Stromal cell of bone marrow (primary cell): ENCODE data around the gene DTNA.
A peak's percentile ranks its signal among the peaks of the same experiment; 100 is the strongest.

Experiments used
- DNase-seq: peaks from one replicate; pipeline ENCODE4 v3.0.0-alpha.2; 2012; ENCODE audit warnings: low read depth

The DTNA gene

DNA sequence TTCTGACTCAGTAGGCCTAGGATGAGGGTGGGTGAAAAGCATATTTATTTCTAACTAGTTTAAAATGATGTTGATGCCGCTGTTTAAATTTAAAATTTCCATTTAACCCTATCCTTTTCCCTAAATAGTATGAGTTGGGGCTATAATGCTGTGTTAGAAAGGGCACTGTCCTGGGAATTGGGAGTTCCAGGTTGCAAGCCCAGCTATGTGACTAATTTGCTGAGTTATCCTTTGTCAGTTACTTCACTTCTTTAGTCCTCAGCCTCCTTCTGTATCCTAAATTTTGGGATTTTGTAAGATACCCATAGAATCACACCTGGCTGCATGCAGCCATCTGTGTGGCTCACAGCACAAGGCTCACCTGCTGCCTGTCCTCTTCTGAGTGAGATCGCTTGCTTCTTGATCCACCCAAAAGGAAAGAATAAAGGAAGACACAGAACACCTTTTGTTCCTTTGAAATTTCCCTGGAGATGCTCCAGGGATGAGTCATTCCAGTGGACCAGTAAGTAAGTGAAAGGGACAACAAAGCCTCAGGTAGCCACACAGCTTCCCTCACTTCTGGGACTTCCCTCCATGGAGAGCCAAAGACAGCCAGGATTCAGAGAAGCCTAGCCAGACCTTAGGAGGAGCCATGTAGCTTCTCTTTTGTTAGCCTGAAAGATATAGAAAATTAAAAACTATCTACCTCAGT is 97.2 kb downstream of the DTNA start:
- no peak for DNase-seq

DNA sequence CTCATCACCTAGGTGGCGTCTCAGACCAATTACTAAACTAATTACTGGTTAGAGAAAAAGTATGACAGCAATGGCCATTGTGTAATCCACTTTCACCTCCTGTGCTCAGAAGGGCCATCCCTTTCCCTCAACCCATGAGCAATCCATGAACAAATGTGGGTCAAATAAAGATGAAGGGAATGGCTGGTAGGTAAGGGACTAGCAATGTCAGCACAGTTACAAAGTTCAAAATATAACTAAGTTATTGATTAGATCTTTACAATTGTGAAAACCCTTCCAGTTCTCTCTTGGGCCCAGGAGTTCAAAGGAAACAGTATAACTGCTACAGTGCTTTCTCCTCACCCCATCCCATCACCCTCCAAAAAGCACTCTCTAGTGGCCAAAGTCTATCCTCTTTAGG is 98.3 kb downstream of the DTNA start:
- DNase-seq: no peak

DNA sequence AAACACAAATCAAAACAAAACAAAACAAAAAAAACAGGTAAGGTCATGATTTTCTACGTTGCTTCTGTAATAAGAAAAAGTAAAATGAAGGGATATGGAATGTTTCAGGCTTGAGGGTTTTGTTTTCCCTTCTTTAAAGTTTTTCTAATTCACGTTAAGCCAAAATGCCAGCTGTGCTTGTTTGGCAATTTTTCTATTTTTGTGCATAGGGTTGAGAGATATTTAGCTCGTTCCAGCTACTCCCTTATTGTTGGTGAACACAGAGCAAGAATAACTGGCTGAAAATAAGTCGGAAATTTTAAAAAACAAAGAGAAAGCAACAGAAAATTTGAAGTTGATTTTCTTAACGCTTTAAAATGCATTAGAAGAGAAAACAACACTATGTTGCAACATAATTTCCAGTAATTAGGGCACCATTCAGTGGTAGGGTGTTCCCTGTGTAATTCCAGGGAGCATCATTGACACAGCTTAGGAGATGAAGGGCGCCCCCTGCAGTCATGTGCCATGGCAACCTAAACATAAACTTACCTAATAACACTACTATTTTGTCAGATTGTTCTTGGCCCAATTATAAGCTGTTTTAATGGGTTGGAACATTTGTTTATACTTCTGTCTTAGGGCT is 99.5 kb downstream of the DTNA start:
- DNase-seq: peak; percentile 25

DNA sequence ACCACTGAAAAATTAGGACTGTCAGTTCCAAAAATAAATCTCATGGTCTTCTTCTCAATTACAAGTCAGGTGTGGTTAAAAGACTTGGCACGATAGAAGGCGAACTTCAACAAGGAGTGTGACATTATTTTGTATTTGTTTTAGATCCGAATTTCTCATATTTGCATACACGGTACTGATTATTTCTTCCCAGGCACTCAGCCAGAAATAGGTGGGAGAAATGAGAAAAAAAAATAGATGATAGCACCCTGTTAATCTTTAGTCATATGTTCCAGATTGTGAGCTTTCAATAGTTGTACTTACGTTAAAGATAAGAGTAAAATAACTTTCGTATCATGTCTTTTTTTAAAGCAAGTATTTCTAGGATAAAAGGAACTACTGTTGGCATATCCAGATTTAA is 106.1 kb downstream of the DTNA start:
- no peak for DNase-seq

DNA sequence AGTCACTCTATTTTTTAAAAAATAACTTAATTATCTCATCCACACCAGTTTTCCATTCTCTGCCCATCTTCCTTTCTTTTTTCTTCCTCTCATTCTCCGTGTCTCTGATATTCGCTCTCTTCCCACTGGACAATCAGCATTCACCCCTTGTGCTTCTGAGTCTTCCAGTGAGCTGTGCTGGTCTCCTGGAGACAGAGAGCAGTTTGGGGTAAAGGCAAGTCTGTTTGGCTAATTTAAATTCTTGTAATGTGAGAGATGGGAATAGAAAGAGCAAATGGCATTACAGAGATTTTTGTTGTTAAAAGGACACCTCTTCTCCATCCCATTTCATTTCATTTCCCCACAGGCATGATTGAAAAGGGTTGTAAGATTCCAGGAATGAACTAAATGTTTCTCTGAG is 107.5 kb downstream of the DTNA start:
- no peak for DNase-seq

DNA sequence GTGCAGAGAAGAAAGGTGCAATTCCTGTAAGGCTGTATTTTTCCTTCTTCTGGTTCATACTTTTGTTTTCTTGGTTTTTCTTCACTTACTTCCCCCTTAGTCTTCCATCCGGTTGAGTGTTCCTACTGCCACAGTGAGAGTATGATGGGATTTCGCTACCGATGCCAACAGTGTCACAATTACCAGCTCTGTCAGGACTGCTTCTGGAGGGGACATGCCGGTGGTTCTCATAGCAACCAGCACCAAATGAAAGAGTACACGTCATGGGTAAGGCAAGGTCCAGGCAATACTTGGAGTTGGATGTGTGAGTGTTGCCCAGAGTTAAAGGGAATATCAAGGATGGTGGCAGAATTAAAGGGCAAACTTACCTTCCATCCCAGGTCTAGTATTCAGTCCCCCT is 108.0 kb downstream of the DTNA start:
- DNase-seq: no peak

DNA sequence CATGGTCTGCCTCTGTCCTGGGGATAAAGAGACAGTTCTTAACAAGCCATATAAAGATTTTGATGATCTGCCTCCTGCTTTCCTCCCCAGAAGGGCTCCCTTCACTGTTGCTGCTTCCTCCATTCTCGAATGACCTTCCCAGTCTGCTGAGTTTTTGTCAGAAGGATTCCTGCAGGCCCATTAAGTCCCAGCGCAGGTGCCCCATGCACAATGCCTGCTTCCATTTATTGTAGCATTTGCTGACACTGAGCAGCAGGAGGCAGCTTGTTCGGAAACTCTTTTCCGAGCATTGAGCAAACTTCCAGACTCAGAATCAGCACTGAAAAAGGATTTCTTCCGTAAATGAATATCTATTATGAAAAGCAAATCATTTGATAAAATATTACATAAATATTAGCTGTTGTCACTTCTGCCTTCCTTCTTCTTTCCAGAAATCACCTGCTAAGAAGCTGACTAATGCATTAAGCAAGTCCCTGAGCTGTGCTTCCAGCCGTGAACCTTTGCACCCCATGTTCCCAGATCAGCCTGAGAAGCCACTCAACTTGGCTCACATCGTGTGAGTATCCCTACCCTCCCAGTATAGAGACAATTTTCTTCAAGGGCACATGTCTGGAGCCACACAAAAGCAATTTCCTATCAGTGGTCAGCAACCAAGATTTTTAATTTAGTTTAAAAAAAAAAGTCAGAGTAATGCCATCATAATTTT is 110.4 kb downstream of the DTNA start:
- DNase-seq: no peak

DNA sequence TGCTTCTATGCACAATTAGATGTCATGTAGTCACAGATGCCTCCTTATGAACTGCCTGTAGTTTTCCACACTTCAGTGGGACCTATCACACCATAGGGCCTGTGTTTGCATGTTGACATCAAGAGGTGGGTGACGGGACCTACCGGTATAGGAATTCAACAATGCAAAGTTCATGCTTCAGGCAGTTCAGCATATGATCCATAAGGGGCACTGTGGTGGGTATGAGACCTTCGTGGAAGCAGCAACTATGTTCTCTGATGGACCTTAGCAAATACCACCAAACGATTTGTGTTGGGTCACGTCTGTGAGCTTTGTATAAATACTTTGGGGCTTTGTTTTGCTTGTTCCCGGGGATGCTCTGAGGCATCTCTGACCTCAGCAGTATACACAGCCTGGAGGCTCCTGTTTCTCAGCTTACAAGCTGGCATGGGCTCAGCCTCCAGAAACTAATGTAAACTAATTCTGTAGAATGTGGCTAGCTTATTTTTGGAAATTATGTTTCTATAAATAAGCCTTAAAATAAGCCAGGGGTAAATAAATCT is 111.6 kb downstream of the DTNA start:
- DNase-seq: no peak

DNA sequence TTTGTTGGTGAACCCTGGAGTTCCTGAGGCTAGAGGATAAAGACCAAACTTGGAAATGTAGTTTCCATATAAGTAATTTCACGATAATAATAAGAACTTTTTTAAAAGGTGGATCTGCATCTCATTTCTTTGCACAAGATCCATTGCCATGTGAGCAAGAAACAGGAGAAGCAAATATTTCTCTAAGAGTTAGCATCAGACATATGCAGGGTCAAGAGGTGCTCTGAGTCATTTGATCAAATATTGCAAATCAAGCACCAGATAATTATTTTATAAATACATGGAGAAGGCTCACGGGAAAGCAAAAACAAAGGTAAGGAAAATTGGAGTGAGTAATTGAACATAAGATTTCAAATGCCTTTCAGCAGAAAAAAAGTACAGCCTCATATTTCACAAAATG is 118.0 kb downstream of the DTNA start:
- DNase-seq: no peak

DNA sequence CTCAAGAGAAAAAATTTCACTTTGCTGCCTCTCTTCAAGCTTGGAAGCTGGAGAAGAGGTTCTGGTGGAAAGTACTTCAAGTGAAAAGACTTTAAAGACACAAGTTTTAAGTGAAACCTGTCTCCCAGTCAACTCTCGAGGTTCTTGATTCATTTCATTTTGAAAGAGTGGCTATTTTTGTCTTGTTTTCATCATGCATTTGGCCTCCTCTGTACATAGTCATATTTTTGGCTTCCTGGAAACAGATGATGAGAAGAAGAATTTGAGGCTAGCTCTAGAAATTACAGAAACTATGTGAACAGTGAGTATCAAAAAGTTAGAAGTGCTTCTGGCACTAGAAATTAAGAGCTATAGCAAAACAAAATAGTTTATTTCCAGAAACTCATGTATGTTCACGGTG is 124.8 kb downstream of the DTNA start:
- peak; percentile 36 for DNase-seq

DNA sequence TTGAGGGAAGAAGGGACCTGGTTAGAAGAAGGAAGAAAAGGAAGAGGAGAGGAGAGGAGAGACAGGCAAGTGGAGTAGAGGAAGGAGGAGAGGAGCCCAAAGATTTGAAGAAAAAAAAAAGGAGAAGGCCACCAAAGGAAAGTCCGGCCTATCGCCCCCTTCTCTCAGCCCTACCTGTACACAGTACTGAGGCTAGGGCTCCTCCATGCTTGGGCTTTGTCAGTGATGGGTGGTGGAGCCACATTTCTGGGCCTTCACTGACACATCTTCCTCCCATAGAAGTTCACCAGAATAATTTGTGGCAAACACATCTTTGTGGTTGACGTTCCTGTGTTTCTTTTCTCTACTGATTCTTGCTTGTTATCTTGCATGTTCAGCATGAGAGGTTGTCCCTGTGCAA is 125.4 kb downstream of the DTNA start:
- no peak for DNase-seq

DNA sequence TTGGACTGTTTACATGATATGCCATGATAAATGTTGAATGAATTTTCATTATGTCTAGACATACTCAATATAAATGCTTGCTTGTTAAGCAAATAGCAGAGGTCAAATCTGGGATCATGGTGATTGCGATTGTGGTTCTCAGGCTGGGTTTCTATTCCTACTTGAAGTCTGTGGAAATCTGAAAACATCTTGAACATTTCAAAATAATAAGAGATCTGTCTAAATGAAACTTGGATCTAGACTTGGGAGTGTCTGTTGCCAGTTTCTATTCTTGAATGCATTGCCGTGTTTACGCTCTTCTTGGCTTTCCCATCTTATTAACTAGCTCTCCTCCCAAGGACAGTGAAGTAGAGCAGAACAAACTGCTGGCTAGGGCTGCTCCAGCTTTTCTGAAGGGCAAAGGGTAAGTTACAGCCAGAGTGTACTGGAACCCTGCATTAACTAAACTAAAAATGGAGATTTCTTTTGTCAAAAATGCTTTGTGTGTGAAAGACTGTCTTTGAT is 127.7 kb downstream of the DTNA start:
- DNase-seq: peak; percentile 3

DNA sequence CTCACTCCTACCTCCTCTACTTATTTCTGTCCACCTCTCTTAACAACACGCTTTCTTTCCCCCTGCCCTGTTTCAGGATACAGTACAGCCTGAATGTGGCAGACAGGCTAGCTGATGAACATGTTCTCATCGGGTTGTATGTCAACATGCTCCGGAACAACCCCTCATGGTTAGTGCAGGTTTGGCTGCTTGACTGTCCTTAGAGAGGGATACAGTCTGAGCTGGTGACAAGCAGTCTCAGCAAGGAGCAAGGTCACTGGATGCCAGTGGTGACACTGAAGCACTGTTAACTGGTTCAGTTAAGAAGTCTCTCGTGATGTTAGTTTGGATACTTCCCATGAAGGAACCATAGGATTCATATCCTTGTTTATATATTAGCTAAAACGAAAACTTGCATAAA is 128.6 kb downstream of the DTNA start:
- DNase-seq: no peak

DNA sequence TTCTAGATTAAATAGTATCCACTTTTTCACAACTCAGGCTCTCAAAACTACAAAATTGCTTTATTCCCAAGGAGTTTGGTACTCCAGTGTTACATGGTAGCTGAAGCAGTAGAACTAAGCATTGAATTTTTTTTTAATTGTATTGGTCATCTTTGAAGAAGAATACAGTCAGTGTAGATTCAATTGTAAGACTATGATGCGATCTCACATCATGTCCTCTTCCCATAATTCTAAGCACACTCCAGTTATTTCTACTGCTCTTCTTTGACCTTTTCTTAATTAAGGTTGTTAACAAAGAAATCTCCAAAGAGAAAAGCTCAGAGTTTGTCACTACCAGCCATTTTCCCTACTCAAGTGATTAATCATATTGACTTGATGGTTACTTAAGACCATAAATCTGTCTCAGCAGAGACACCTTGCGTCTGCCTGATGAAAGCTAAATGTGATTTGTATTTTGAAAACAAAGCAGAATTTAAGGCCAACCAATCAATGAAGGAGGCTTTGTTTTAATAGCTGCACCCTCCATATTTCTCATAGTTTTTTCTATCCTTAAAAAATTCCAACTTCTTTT is 130.2 kb downstream of the DTNA start:
- DNase-seq: no peak

DNA sequence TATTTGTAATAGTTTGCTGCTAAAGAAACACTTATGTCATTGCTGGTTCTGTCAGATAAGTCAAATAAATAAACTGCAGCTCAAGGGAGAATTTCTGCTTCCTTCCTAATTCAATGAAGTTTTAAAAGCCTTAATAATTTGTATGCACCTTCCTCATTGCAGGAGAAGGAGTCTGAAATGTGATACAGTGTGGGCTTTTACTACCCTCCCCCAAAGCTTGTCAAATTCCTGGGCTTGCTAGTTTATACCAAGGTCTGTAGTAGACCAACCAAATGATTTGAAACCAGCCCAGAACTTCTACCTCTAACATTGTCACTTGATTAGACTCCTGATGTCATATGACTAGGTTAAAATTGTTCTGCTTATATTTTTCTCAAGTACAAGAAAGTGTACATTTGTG is 131.8 kb downstream of the DTNA start:
- no peak for DNase-seq

DNA sequence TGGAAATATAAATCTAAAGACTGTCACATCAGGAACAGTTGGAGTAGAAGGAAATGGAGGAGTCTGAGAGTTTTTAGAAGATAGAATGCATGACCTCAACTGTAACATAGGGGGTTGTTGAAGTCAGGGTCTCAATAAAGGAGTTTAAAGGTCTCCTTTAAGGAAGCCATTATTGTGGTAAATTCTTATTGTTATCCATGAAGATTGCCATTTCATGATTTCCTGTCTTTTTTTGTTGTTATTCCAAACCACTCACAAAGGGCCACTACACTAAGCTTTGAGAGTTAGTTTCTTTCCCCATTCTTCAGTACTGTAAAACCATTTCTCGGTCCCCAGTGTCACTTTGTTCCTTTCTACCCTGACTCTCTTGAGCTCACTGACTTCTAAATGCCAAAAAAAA is 134.0 kb downstream of the DTNA start:
- DNase-seq: no peak

DNA sequence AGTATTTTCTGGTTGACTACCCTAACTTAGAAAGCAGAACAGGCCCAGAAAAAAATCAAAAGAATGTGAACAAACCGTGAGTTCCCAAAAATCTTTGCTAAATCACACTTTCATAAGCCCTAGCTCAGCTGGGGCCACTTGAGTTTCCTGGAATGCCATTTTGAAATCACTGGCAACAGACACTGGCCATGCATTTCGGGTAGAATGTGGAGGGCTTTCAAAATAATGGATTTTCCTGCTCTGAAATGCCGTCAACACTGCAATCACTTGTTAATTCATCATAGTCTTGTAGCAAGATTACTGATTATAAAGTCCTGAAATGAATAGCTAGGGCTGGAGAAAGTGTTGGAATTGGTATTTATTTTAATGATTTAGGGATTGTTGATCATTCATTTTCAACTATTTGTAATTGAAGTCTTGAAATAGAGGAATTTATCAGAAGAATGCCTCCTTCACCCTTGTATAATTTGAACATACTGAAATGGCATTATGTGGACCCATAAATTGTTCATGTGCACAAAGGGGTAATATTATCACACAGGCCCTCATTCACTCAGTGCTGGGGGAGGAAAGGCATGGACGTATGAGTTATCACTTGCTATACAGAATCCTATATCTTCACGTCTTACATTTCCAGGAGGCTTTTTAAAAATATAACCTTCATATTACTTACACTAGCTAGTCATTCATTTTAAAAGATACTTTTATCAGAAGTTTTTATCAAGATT is 134.8 kb downstream of the DTNA start:
- DNase-seq: no peak

DNA sequence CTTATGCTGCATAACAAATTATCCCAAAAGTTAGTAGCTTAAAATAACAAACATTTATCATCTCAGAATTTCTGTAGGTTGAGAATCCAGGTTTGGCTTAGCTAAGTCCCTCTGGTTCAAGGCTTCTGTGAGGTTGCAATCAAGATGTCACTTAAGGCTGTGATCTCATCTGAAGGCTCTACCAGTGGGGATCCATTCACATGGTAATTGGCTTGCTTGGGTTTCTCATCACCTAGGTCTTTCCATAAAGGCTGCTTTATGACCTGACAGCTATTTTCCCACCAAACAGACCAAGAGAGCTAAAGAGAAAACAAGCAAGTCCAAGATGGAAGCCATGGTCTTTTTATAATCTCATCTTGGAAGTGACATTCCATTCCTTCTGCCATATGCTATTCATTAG is 137.3 kb downstream of the DTNA start:
- DNase-seq: no peak

DNA sequence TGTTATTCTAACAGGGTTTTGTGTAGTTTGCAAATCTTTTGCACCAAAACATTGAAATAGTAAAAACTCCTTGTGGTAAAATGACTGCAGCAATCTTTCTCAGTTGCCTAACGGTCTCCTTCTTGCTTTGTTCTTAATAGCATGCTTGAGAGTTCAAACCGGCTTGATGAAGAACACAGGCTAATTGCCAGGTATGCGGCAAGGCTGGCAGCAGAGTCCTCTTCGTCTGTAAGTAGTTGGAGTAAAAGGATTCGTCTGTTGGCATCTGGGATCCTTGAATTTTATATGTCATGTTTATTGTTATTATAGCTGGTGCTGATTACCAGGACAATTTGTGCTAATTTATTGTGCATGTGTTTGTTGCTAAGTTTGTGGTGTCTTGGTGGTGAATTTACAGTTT is 138.1 kb downstream of the DTNA start:
- no peak for DNase-seq

DNA sequence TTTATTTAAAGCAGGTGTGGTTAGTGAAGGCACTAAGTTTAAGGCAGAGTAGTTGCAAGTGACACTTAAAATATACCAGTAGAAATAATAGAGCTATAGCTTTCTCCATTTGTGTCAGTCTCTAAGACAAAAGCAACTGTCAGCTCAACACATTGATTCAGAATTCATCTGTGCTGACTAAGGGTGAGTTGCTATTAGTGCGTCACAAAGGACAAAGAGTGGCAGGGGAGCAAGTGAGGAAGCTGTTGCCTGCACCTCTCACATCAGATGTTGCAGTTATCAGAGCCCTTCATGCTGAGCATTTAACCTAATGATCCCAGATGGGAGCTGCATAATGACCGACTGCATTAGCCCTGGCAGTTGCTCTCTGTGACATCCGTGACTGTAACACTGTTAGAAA is 138.6 kb downstream of the DTNA start:
- no peak for DNase-seq

DNA sequence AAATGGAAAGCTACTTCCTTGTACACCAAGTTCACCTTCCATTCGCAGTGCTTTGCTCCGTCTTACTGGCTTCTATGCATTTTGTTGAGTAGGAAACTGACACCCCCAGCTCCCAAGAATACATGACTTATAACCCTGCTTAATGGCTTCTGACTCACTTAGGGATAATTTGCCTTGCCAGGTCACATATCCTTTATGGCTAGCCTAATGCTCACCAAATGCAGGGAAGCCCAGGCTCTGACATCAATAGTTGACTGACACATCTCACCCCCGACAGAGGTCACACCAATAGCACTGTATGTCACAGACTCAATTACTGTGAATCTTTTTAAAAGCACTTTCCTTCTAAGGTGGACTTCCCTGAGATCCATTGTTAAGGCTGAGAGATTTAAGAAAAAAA is 147.2 kb downstream of the DTNA start:
- no peak for DNase-seq

DNA sequence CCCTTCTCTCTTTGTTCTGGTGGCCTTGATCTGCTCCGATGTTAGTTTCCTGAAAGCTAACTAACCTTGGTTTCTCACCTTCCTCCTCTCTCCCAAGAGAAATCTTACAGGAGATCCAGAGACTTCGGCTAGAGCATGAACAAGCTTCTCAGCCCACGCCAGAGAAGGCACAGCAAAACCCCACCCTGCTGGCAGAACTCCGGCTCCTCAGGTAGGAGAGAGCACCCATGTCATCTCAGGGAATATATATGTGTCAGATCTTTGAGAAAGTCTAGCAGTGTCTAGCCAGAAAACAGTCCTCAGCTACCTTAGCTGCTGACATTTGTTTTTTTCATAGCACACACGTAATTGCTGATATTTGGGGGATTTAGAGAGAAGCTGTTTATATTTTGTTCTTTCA is 148.1 kb downstream of the DTNA start:
- no peak for DNase-seq
